Fibroblast of lung (primary cell): ENCODE results near the gene APMAP.

Experiments
- EZH2 ChIP-seq: IDR thresholded peaks from 2 replicates; pipeline ENCODE4 v1.5.1; 2012; ENCODE audit warnings: low read length, control low read depth, mild to moderate bottlenecking; ENCODE audit errors: missing control alignments
- TF ChIP-seq, protein P1 (sequence below), 2 donors: IDR thresholded peaks in 1 of 2; conservative IDR thresholded peaks in 1 of 2; 1 replicate in 1 of 2; 2 replicates in 1 of 2; pipeline ENCODE4 v1.5.1; 2011 to 2012; ENCODE audit warnings: low read length in 2 of 2, control low read depth in 1 of 2, inconsistent platforms in 1 of 2, low read depth in 1 of 2, mild to moderate bottlenecking in 1 of 2

DNA sequence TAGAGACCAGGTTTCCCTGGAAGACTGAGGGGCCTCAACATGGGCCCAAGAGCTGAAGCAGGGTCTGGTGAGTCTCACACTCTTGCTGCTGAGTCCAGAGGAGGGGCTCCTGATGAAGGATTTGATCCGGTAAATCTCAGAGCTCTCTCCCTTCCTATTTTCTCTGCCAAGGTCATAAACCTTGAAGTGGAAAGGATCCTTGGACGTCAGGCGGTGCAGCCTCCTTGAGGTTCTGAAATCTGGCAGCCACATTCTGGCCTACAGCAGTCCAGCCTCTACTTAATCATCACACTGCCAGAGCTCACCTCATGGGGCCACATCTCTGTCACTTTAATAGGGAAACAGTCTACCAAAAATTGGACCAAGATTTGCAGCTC lies 41.4 kb upstream of the APMAP start:
- TF ChIP-seq, protein P1, sequence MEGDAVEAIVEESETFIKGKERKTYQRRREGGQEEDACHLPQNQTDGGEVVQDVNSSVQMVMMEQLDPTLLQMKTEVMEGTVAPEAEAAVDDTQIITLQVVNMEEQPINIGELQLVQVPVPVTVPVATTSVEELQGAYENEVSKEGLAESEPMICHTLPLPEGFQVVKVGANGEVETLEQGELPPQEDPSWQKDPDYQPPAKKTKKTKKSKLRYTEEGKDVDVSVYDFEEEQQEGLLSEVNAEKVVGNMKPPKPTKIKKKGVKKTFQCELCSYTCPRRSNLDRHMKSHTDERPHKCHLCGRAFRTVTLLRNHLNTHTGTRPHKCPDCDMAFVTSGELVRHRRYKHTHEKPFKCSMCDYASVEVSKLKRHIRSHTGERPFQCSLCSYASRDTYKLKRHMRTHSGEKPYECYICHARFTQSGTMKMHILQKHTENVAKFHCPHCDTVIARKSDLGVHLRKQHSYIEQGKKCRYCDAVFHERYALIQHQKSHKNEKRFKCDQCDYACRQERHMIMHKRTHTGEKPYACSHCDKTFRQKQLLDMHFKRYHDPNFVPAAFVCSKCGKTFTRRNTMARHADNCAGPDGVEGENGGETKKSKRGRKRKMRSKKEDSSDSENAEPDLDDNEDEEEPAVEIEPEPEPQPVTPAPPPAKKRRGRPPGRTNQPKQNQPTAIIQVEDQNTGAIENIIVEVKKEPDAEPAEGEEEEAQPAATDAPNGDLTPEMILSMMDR (conservative IDR thresholded peaks at IDR 0.05 in 1 of 2, IDR thresholded peaks at IDR 0.05 in 1 of 2; ENCODE audit: low read depth in 1 of 2, low read length in 2 of 2): no peak
- no peak for TF ChIP-seq EZH2
